Activated naive CD4-positive, alpha-beta T cell treated with anti-CD3 and anti-CD28 coated beads, Interleukin-2, amount 50 U/mL, for 72 hours (primary cell): ENCODE measurements around the gene SSBP1. TPM values are rescaled to one million over a fixed set of nuclear protein-coding genes. Genes with fewer than 3 reads are reported as not detected.
"Not testable (repeated sequence)": the region's sequence is repeated elsewhere in the genome, so short reads cannot be mapped to it uniquely, and the experiment has no call there.

Source experiments
- ATAC-seq, 2 donors: fragments of 150-1000 bp; cut with Tn5 transposase; 2 replicates each; pipeline ENCODE4 v1.10.0; 2021; ENCODE audit warnings: mild to moderate bottlenecking in 2 of 2, moderate library complexity in 2 of 2
- DNase-seq, 2 donors: peaks; one replicate each; pipeline ENCODE4 v3.0.0; 2021 to 2022; ENCODE audit warnings: low spot score in 2 of 2
- H3K27ac Mint-ChIP-seq, 2 donors: one replicate each; pipeline ENCODE4 v1.8.0; 2022; ENCODE audit warnings: mild to moderate bottlenecking in 2 of 2, mixed read lengths in 2 of 2
- H3K36me3 Mint-ChIP-seq, 2 donors: one replicate each; pipeline ENCODE4 v1.8.0; 2022; ENCODE audit warnings: mixed read lengths in 2 of 2
- H3K9me3 Mint-ChIP-seq, 2 donors: one replicate each; pipeline ENCODE4 v1.8.0; 2022; ENCODE audit warnings: mixed read lengths in 2 of 2
- total RNA-seq, 2 donors: library from RNA; stranded (reverse); gene quantifications; one replicate each; pipeline ENCODE4 v1.2.3, GENCODE V29; 2022

SSBP1 gene
- total RNA-seq, 2 donors from 2014 or later: 174 to 221 TPM

DNA sequence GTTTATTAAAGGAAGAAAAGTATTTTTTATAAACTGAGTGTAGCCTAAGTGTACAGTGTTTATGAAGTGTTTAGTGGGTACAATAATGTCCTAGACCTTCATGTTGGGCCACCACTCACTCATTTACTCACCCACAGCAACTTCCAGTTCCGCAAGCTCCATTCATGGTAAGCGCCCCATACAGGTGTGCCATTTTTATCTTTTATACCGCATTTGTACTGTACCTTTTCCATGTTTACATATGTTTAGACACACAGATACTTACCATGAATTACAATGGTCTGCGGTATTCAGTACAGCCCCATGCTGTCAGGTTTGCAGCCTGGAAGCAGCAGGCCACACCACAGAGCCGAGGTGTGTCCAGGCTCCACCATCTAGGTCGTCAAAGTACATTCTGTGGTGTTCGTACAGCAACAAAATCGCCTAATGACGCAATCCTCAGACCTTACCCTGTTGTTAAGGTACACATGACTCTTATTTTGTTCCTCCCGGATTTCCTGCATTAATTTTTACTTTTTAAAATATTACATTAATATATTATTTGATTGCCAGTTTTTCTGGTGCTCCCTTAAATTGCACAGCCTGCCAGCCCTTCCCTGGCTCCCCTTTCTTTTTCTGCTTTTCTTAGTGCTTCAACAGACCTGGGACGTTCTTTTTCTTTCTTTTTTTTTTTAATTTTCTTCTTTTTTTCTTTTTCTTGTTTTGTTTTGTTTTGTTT, 881 bp upstream of the SSBP1 start:
- H3K36me3 Mint-ChIP-seq: peaks cover 25 to 33% of the 10 kb centered on the region in 2 donors
- no peaks in the 10 kb centered on the region for H3K9me3 Mint-ChIP-seq
- no peak for ATAC-seq
- peak overlapping the region; percentile 99 to 100 for H3K27ac Mint-ChIP-seq
- peak in 1 of 2 donors; percentile 11 for DNase-seq

DNA sequence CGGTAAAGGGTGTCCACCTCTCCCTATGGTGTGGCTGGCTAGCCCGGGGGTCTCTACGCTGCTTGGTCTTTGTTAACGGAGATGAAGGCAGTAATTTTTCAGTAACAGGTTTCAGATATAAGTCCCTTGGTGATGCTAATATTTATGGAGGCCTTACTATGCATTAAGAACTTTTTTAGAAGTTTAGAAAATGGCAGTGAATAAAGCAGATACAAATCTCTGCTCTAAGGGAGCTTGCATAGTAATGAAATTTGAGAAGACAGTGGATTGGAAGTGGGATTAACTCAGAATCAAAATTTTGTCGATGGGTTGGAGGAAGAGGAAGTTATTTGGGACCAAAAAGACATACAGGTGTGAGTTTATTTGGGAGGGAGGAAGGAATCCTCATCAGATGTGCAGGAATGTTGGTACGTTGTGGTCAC, 445 bp downstream of the SSBP1 start:
- no peak for ATAC-seq
- no peak for DNase-seq
- Mint-ChIP-seq H3K27ac (peak overlapping the region; percentile 99 to 100), H3K9me3 (no peaks in the 10 kb centered on the region), H3K36me3 (peaks cover 36 to 39% of the 10 kb centered on the region in 2 donors)

DNA sequence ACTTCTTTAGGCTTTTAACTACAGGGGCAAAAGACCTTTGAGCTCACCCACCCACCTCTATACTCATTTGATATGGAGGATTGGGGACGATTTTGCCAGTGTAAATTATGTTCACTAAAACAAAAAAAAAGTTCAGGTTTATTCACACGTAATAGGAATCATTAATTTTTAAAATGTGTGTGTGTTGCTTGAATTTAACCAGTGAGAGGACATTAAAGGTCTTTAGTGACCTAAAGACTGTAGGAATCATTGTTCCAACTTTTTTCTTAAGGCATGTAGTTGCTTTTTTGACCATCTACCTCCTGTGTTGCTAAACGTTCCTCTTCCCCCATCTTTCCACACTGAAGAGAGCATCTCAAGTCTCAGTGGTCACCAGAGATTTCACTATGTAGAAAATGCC, 1.1 kb downstream of the SSBP1 start:
- H3K27ac Mint-ChIP-seq: peak overlapping the region; percentile 88 to 99
- no peak for ATAC-seq
- H3K36me3 Mint-ChIP-seq: peaks cover 39 to 42% of the 10 kb centered on the region in 2 donors
- no peak for DNase-seq
- no peaks in the 10 kb centered on the region for H3K9me3 Mint-ChIP-seq

DNA sequence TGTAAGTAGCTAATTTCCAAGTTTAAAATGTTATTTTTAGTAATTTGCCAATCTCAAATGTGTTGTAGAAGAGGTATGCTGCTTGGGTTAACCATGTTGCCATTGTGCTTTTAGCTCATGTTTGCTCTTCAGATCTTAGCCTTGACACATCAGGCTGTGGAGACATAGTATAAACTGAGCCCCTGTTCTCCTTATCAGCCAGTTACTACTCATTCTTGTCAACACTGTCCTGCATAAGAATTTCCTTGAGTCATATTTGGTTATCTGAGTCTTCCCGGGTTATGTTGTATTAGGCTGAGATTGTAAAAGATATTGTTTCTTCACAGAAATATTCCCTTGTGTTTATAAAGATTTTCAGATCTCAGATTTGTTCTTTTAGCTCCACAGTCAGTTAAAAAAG, 4.1 kb downstream of the SSBP1 start:
- Mint-ChIP-seq H3K9me3 (no peaks in the 10 kb centered on the region), H3K36me3 (peaks cover 39 to 48% of the 10 kb centered on the region in 2 donors), H3K27ac (peak overlapping the region in 1 of 2 donors; percentile 78)
- ATAC-seq: no peak
- DNase-seq: no peak

DNA sequence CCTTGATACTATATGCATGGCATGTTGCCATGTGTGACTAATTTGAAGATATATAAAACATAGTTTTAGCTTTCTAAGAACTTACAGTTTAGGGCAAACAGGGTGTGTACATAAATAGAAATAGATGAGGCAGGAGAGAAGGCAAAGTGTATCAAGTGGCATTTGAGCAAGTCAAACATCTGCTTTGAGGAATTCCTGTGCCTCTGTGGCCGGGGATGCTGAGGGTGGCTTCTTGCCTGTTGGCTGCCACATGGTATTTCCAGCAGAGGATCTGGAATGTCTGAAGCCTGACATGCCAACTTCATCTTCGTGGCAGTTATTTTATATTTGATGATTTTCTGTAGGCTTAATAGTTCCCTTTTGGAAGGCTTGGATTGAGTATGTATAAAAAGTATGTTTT, 6.0 kb downstream of the SSBP1 start:
- Mint-ChIP-seq H3K36me3 (peaks cover 24 to 47% of the 10 kb centered on the region in 2 donors), H3K27ac (peak overlapping the region in 1 of 2 donors; percentile 67), H3K9me3 (no peaks in the 10 kb centered on the region)
- DNase-seq (no peak), ATAC-seq (no peak)

DNA sequence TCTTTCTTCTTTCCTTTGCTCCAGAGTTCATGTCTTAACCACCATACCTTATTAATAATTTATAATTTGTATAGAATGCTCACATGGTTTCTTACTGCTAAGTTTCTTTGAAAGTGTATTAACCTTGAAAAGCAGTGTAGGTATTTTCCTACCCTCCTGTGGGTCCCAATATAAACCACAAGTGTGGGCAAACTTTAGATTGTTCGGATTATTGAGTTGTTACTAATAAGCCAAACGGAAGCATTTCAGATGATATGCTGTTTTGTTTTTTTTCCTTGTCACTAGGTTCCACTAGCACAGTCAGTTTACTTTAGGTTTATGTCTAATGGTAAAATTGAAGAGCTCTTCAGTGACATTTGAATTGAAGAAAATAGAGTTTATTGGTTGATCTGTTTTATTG, 10.2 kb downstream of the SSBP1 start:
- ATAC-seq: no peak

DNA sequence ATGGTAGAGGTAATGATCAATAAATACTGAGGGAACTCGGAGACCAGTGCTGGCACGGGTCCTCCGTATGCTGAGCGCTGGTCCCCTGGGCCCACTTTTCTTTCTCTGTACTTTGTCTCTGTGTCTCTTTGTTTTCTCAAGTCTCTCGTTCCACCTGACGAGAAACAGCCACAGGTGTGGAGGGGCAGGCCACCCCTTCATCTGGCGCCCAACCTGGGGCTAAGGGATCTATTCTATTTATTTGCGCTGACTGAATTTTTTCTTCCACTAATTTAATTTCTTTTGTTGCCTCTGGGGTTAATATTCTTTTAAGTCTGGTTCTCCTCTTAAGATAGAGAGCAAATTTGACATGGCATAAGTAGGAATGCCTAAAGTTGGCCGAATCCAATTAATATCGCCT, 13.7 kb downstream of the SSBP1 start:
- peaks cover 40 to 63% of the 10 kb centered on the region in 2 donors for H3K36me3 Mint-ChIP-seq
- not testable (repeated sequence) for H3K27ac Mint-ChIP-seq, ATAC-seq, DNase-seq
- peaks cover 14 to 17% of the 10 kb centered on the region in 2 donors for H3K9me3 Mint-ChIP-seq

More for the DNA sequence above, 10.2 kb downstream of the SSBP1 start:
- no peak for DNase-seq
- Mint-ChIP-seq H3K9me3 (peaks cover 14 to 17% of the 10 kb centered on the region in 2 donors), H3K27ac (no peak overlapping the region), H3K36me3 (peaks cover 30 to 62% of the 10 kb centered on the region in 2 donors)

DNA sequence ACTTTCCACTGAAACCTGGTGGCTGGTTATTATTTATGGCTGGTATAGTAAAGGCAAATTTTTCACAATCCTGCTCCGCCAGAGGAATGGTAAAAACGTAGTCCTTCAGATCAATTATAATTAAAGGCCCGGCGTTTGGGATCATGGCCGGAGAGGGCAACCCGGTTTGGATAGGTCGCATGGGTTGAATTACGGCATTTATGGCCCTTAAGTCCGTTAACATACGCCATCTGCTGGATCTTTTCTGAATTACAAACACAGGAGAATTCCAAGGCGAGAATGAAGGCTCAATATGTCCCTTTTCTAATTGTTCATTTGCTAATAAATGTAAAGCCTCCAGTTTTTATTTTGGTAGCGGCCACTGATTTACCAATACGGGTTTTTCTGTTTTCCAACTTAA, 14.5 kb downstream of the SSBP1 start:
- Mint-ChIP-seq H3K36me3 (peaks cover 40 to 68% of the 10 kb centered on the region in 2 donors), H3K9me3 (peaks cover 14 to 17% of the 10 kb centered on the region in 2 donors), H3K27ac (no peak overlapping the region)
- peak in 1 of 2 donors; percentile 25 for DNase-seq
- no peak for ATAC-seq

DNA sequence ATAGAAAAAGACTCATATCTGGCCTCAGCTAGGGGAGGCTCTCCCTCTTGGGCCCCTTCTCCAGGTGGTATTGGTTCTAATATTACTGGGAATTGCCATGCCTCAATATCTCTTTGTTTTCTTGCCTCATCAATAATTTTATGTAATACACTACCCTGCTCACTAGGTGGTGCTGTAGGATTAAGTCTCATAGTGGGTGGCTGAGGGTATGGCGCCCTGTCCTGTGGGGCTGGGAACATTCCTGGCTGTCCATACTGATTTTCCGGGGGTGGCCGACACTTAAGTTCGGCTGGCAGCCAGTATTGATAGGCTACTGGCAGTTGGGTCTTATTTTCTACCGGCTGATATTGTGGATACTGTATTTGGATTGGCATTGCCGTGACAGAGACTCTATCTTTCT, 16.8 kb downstream of the SSBP1 start:
- peaks cover 14 to 16% of the 10 kb centered on the region in 2 donors for H3K9me3 Mint-ChIP-seq
- peaks cover 37 to 67% of the 10 kb centered on the region in 2 donors for H3K36me3 Mint-ChIP-seq
- no peak overlapping the region for H3K27ac Mint-ChIP-seq
- DNase-seq: peak in 1 of 2 donors; percentile 38
- ATAC-seq: no peak

DNA sequence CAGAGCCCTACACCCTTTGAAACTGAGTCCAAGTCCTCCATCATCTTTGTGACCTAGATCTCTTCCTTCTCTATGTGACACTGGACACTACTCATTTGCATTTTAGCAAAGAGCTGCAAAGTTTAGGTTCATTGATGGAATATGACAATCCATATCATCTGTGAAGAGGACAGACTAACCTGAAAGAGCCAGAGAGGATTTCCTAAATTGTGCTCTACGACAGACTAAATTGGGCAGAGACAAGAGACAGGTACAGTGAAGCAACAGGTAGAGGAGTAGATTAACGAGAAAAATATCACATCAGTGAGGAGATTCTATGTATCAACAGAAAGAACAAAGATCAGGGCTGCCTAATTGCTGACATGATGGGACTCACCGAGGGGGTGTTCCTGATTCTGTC, 25.6 kb downstream of the SSBP1 start, which contains the start of gene TAS2R3:
Gene TAS2R3, plus strand, starts transcription at position 301 of the 400 bp plus-strand sequence. Its CDS starts 62 bp downstream, at position 363.
- Mint-ChIP-seq H3K36me3 (peaks cover 21 to 40% of the 10 kb centered on the region in 2 donors), H3K27ac (peak within 1 kb of the TSS in 1 of 2 donors; percentile 92), H3K9me3 (no peaks in the 10 kb centered on the region)
- DNase-seq (no peak), ATAC-seq (no peak)

DNA sequence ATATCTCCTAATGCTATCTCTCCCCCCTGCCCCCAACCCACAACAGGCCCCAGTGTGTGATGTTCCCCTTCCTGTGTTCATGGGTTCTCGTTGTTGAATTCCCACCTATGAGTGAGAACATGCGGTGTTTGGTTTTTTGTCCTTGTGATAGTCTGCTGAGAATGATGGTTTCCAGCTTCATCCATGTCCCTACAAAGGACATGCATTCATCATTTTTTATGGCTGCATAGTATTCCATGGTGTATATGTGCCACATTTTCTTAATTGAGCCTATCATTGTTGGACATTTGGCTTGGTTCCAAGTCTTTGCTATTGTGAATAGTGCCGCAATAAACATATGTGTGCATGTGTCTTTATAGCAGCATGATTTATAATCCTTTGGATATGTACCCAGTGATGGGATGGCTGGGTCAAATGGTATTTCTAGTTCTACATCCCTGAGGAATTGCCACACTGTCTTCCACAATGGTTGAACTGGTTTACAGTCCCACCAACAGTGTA, 32.0 kb downstream of the SSBP1 start:
- H3K9me3 Mint-ChIP-seq, DNase-seq, ATAC-seq, H3K27ac Mint-ChIP-seq: not testable (repeated sequence)
- H3K36me3 Mint-ChIP-seq: peaks cover 27 to 29% of the 10 kb centered on the region in 2 donors

DNA sequence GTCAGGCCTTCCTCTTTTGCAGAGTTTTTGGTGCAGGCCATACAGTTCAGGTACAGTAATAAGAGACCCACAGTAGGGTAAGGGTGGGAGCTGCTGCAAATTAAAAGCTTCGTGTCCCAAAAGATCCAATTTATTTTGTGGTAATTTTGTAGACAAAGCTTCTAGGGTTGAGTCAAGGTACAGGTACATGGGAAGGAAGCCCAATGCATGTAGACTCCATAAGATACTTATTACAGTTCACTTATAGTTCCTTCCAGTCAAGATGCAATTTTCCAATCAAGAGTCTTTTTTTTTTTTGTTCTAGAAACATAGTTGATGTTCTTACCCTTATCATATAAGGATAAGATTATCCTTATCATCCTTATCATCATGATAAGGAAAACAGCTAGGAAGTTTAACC, 38.2 kb downstream of the SSBP1 start, which contains the start of gene TAS2R4:
Gene TAS2R4, plus strand, starts transcription at position 301 of the 400 bp plus-strand sequence. CDS start 1,815 bp downstream, outside the sequence.
- no peak for ATAC-seq
- peak within 1 kb of the TSS in 1 of 2 donors; percentile 88 for H3K27ac Mint-ChIP-seq
- peaks cover 20 to 25% of the 10 kb centered on the region in 2 donors for H3K36me3 Mint-ChIP-seq
- H3K9me3 Mint-ChIP-seq: peaks cover 4 to 6% of the 10 kb centered on the region in 2 donors
- DNase-seq: no peak

DNA sequence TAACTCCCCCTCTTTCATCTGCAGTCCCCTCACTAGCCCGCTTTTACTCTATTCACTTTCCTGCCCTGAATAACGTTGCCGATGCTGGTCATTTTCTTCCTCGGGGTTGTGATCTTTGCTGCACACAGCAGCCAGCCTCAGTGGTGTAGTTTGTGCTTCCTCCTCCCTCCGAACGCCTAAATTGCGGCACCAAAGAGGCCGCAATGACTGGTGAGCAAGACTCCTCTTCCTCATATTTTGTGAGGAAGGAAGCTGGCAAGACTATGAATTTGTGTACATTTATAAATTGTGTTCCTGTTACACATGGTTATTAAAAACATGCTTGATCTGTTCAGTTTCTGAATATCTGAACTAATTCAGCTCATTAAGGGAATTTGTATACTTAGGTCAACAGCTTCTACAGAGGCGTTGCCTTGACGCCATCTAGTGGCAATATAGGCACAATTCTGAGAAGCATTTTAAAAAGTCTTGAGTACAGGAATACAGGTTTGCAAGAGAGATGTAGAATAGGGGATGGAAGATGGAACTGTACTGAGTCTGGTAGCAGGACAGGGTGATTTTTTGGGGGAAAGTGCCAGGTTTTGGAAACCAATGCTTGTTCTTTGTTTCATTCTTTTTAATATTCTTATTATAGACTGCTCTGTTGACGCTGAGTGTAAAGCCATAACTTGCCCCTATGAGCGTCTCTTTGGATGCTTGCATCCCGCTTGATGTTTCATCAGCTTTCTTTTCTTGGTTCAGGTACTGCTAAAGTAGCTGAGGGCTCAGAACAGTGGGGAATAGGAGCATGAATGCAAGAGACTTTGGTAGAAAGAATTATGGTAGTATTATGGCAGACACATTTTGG, 47.8 kb downstream of the SSBP1 start:
- ATAC-seq: peak; percentile 48 to 53
- H3K27ac Mint-ChIP-seq: no peak overlapping the region
- no peaks in the 10 kb centered on the region for H3K36me3 Mint-ChIP-seq
- no peaks in the 10 kb centered on the region for H3K9me3 Mint-ChIP-seq
- peak in 1 of 2 donors; percentile 9 for DNase-seq

DNA sequence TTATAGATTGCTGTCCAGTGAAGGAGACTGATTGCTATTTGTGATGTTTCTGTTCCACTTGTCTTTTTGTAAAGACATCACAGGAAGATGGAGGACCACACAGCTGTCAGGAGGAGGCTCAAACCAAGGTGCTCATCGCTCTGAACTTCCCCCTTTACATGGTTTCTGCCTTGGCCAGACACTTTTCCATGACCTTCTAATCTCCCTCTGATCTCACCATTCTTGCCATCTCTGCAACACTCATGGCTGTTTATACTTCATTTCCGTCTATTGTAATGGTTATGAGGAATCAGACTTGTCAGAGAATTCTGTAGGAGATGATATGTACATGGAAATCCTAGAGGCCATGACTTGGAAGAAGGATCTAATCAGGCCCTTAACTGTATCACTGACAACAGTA, 50.1 kb downstream of the SSBP1 start:
- ATAC-seq (no peak), DNase-seq (no peak)
- Mint-ChIP-seq H3K27ac (no peak overlapping the region), H3K36me3 (no peaks in the 10 kb centered on the region), H3K9me3 (no peaks in the 10 kb centered on the region)

DNA sequence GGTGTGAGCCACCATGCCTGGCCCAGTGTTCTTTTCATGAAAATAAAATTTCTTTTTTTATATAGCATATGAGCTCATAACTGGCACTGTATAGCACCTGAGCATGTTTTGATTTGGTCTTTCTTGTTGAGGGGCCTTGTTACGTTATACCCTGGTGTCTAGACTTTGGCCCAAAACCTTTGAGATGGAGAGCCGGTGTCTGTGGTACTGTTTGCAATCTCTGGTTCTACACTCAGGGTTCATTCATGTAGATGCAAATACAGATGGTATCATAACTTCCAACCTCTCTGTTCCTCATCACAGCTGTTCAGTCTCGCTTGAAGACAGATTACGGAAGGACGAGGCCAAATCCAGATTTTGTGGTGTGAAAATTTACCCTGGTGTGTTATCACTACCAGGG, 51.8 kb downstream of the SSBP1 start, which contains the start of gene TAS2R5:
Gene TAS2R5, plus strand, starts transcription at position 301 of the 400 bp plus-strand sequence. CDS start 145 bp downstream, outside the sequence.
- Mint-ChIP-seq H3K27ac (no peak within 1 kb of the TSS), H3K36me3 (no peaks in the 10 kb centered on the region), H3K9me3 (no peaks in the 10 kb centered on the region)
- ATAC-seq: no peak
- no peak for DNase-seq

DNA sequence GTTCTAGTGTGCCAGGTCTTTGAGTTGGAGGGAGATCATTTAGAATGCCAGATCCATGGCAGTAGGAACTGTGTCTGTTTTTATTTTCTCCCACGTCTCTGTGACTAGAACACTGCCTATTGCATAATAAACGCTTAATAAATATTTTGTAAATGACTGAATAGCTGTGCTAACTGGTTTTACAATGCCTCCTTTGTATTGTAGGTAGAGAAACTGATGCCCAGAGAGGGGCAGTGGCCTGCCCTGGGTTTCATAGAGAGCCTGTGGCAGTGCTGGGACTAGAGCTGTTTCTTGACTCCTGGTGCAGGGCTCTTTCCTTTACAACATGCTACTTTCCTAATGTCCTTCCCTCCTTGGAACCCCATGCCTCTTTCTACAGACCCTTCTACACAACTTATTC, 54.4 kb downstream of the SSBP1 start:
- ATAC-seq: no peak
- Mint-ChIP-seq H3K27ac (no peak overlapping the region), H3K9me3 (no peaks in the 10 kb centered on the region), H3K36me3 (no peaks in the 10 kb centered on the region)
- no peak for DNase-seq
